H1 (cell line): Measurements from ENCODE around the gene CWC27. TPM values are rescaled to one million over a fixed set of nuclear protein-coding genes. Genes with fewer than 3 reads are reported as not detected.

Experiments
- CBX5 ChIP-seq: fragments of 300-800, 300-1000 bp; sonication (generic); IDR thresholded peaks from 2 replicates; pipeline ENCODE4 v1.7.1; 2016; ENCODE audit warnings: antibody characterized with exemption, low read length, low read depth
- CTBP2 ChIP-seq: IDR thresholded peaks from 2 replicates; pipeline ENCODE4 v1.7.0; 2011; ENCODE audit warnings: borderline replicate concordance, mild to moderate bottlenecking, moderate library complexity, mixed read lengths, low read length; ENCODE audit not compliant: insufficient read depth, insufficient read length
- PHF8 ChIP-seq: fragments of 200-600 bp; sonication (generic); conservative IDR thresholded peaks from 2 replicates; pipeline ENCODE4 v1.7.1; 2012; ENCODE audit warnings: low read depth, mild to moderate bottlenecking, inconsistent platforms, low read length, moderate library complexity
- RFX5 ChIP-seq: IDR thresholded peaks from 2 replicates; pipeline ENCODE4 v1.6.1; 2011; ENCODE audit warnings: low read depth, low read length, improper control_type of control experiment, borderline replicate concordance
- SAP30 ChIP-seq: fragments of 300-600 bp; sonication (generic); IDR thresholded peaks from 2 replicates; pipeline ENCODE4 v1.7.1; 2012; ENCODE audit warnings: low read length, moderate library complexity, mild to moderate bottlenecking, inconsistent platforms; ENCODE audit not compliant: insufficient read depth, insufficient replicate concordance
- SP2 ChIP-seq: IDR thresholded peaks from 2 replicates; pipeline ENCODE4 v1.6.1; 2012; ENCODE audit warnings: mild to moderate bottlenecking, low read length, inconsistent platforms
- polyA plus RNA-seq, 7 experiments: library from polyadenylated mRNA; depleted of rRNA in 3 of 7; stranded (reverse) in 5 of 7; unstranded in 2 of 7; fragments of >200 nt in 5 of 7; fragments of 200-250 nt in 2 of 7; gene quantifications; 1 replicate in 5 of 7; 2 replicates in 1 of 7; 4 replicates in 1 of 7; pipeline versions ENCODE4 v1.2.1 to v1.2.3, GENCODE V29; 2011 to 2013; ENCODE audit warnings: missing spikeins in 2 of 7, mixed read lengths in 2 of 7
- total RNA-seq: library from RNA; stranded (reverse); fragmentation: NEBNext Ultra II Directional; extraction: Animal tissue kit (Norgen Biotek cat#: 25700); gene quantifications from 2 replicates; pipeline ENCODE4 v1.2.1, GENCODE V29; 2021

Gene CWC27
- total and polyA plus RNA-seq, 2 of the 8 experiments (the other 6 are each of a cell fraction or from before 2014, with no cell fraction given) = 24.9 to 43.4 TPM

GRCh38 chr5:64838376-64838775 lies 69.6 kb downstream of the CWC27 start (continued):
- no peak for TF ChIP-seq CBX5
- no peak for TF ChIP-seq CTBP2
- TF ChIP-seq SP2 = no peak
- TF ChIP-seq SAP30 = no peak
- TF ChIP-seq RFX5 = no peak
- TF ChIP-seq PHF8 = no peak
